H1 (cell line): ENCODE measurements around the gene DDX50. TPM values are rescaled to one million over a fixed set of nuclear protein-coding genes. Genes with fewer than 3 reads are reported as not detected.
A peak's percentile ranks its signal among the peaks of the same experiment; 100 is the strongest.

Experiments used
- CTCF ChIA-PET: fragments of 300-600 bp; sonication (Branson Sonifier 250); formaldehyde crosslinking; loops from one replicate; lab custom pipeline; 2021; ENCODE audit not compliant: partially characterized antibody; lab: Charles Lee
- POLR2A ChIA-PET: fragments of 300-600 bp; sonication (Branson Sonifier 250); formaldehyde crosslinking; loops from one replicate; lab custom pipeline; 2021; ENCODE audit warnings: inconsistent platforms; ENCODE audit not compliant: partially characterized antibody; lab: Charles Lee
- DNase-seq, 2 experiments: peaks; one replicate each; pipeline versions ENCODE4 v3.0.0 to v3.0.0-alpha.2; 2010 to 2022; ENCODE audit warnings: low spot score in 2 of 2, low read depth in 1 of 2, mixed read lengths in 1 of 2
- FAIRE-seq: peaks from 2 replicates; lab custom pipeline; 2011; peaks lifted over from hg19 to GRCh38; lab: Jason Lieb, UNC
- H2AFZ ChIP-seq: 2 replicates; pipeline ENCODE4 v1.8.1; 2012; ENCODE audit warnings: low read length, inconsistent platforms
- H2AK5ac ChIP-seq: 2 replicates; pipeline ENCODE4 v1.6.1; 2013; ENCODE audit warnings: low read depth, low read length
- H2BK120ac ChIP-seq: replicated peaks from 2 replicates; pipeline ENCODE3; 2013; ENCODE audit warnings: low read depth, low read length, inconsistent platforms
- H2BK12ac ChIP-seq: 2 replicates; pipeline ENCODE4 v1.6.1; 2013; ENCODE audit warnings: low read depth, low read length
- H2BK15ac ChIP-seq: 2 replicates; pipeline ENCODE4 v1.6.1; 2013; ENCODE audit warnings: low read length
- H2BK20ac ChIP-seq: 2 replicates; pipeline ENCODE4 v1.6.1; 2013; ENCODE audit warnings: low read length
- H2BK5ac ChIP-seq: 2 replicates; pipeline ENCODE4 v1.6.1; 2013; ENCODE audit warnings: low read depth, low read length
- H3K14ac ChIP-seq: 2 replicates; pipeline ENCODE4 v1.6.1; 2013; ENCODE audit warnings: inconsistent platforms; ENCODE audit not compliant: insufficient read length
- H3K18ac ChIP-seq: 2 replicates; pipeline ENCODE4 v1.6.1; 2013; ENCODE audit warnings: low read length; ENCODE audit errors: extremely low read depth
- H3K23ac ChIP-seq: 2 replicates; pipeline ENCODE4 v1.6.1; 2013; ENCODE audit warnings: inconsistent platforms; ENCODE audit not compliant: insufficient read length
- H3K23me2 ChIP-seq: 2 replicates; pipeline ENCODE4 v1.6.1; 2013; ENCODE audit warnings: low read depth, low read length
- H3K27ac ChIP-seq: 2 replicates; pipeline ENCODE4 v1.6.1; 2011; ENCODE audit warnings: low read depth, low read length, inconsistent platforms
- H3K27me3 ChIP-seq, 4 experiments: replicated peaks in 1 of 4; 1 replicate in 1 of 4; 2 replicates in 3 of 4; pipeline versions ENCODE4 v1.6.1 to v1.8.1; 2011 to 2013; ENCODE audit warnings: low read length in 3 of 4, mild to moderate bottlenecking in 3 of 4, inconsistent platforms in 2 of 4, mixed read lengths in 2 of 4, moderate library complexity in 1 of 4; ENCODE audit not compliant: control insufficient read depth in 3 of 4, insufficient read depth in 3 of 4; ENCODE audit errors: extremely low read depth in 1 of 4
- H3K36me3 ChIP-seq, 4 experiments: 2 replicates each; pipeline versions ENCODE4 v1.6.1 to v1.8.1; 2011 to 2013; ENCODE audit warnings: mild to moderate bottlenecking in 4 of 4, low read length in 3 of 4, moderate library complexity in 2 of 4, control low read depth in 1 of 4, inconsistent platforms in 1 of 4; ENCODE audit not compliant: insufficient read depth in 4 of 4, control insufficient read depth in 2 of 4
- H3K4ac ChIP-seq: replicated peaks from 2 replicates; pipeline ENCODE3; 2013; ENCODE audit warnings: low read length, low read depth, mixed read lengths, inconsistent platforms; ENCODE audit not compliant: insufficient read length
- H3K4me1 ChIP-seq, 4 experiments: replicated peaks in 1 of 4; 1 replicate in 1 of 4; 2 replicates in 3 of 4; pipeline versions ENCODE4 v1.6.1 to v1.8.1; 2011 to 2013; ENCODE audit warnings: low read length in 3 of 4, inconsistent platforms in 2 of 4, mixed read lengths in 1 of 4; ENCODE audit not compliant: insufficient read depth in 4 of 4, control insufficient read depth in 3 of 4
- H3K4me2 ChIP-seq, 2 experiments: 2 replicates each; pipeline versions ENCODE4 v1.6.1 to v1.8.1; 2011 to 2013; ENCODE audit warnings: low read depth in 2 of 2, low read length in 2 of 2, control low read depth in 1 of 2, inconsistent platforms in 1 of 2, mild to moderate bottlenecking in 1 of 2; ENCODE audit not compliant: insufficient read depth in 1 of 2
- H3K4me3 ChIP-seq, 4 experiments: fragments of 200-600, 300-600 bp in 1 of 4; sonication (generic), shearing (Covaris generic), sonication (Bioruptor Twin) in 1 of 4; 2 replicates each; pipeline versions ENCODE4 v1.5.1 to v1.8.1; 2011 to 2016; ENCODE audit warnings: low read length in 4 of 4, low read depth in 3 of 4, control low read depth in 2 of 4, inconsistent platforms in 2 of 4, mild to moderate bottlenecking in 2 of 4, mixed read lengths in 1 of 4, moderate library complexity in 1 of 4; ENCODE audit not compliant: insufficient read depth in 2 of 4; ENCODE audit errors: extremely low read depth in 1 of 4
- H3K56ac ChIP-seq: replicated peaks from 2 replicates; pipeline ENCODE3; 2013; ENCODE audit warnings: low read depth, mild to moderate bottlenecking, mixed read lengths, low read length, inconsistent platforms; ENCODE audit not compliant: insufficient read length
- H3K79me1 ChIP-seq: 2 replicates; pipeline ENCODE4 v1.6.1; 2013; ENCODE audit warnings: low read depth, low read length, control low read depth
- H3K79me2 ChIP-seq, 2 experiments: 2 replicates each; pipeline versions ENCODE4 v1.6.1 to v1.8.1; 2012 to 2013; ENCODE audit warnings: low read length in 2 of 2, mild to moderate bottlenecking in 2 of 2, inconsistent platforms in 1 of 2; ENCODE audit not compliant: insufficient read depth in 2 of 2, control insufficient read depth in 1 of 2
- H3K9ac ChIP-seq, 4 experiments: replicated peaks in 1 of 4; 1 replicate in 1 of 4; 2 replicates in 3 of 4; pipeline versions ENCODE4 v1.6.1 to v1.8.1; 2011 to 2013; ENCODE audit warnings: low read depth in 3 of 4, low read length in 3 of 4, control low read depth in 2 of 4, mild to moderate bottlenecking in 2 of 4, moderate library complexity in 2 of 4, inconsistent platforms in 1 of 4; ENCODE audit errors: extremely low read depth in 1 of 4
- H3K9me3 ChIP-seq, 2 experiments: 2 replicates each; pipeline versions ENCODE4 v1.6.1 to v1.8.1; 2012 to 2013; ENCODE audit warnings: mild to moderate bottlenecking in 2 of 2, moderate library complexity in 2 of 2, control low read depth in 1 of 2, inconsistent platforms in 1 of 2, low read depth in 1 of 2, low read length in 1 of 2, mixed read lengths in 1 of 2; ENCODE audit not compliant: insufficient read depth in 2 of 2
- H4K20me1 ChIP-seq, 2 experiments: replicated peaks in 1 of 2; 2 replicates each; pipeline versions ENCODE3 to v1.8.1; 2011 to 2013; ENCODE audit warnings: inconsistent platforms in 2 of 2, low read length in 2 of 2, mild to moderate bottlenecking in 1 of 2; ENCODE audit not compliant: insufficient read depth in 2 of 2, control insufficient read depth in 1 of 2
- H4K5ac ChIP-seq: 2 replicates; pipeline ENCODE4 v1.6.1; 2013; ENCODE audit warnings: low read length, low read depth, mixed read lengths, inconsistent platforms; ENCODE audit not compliant: insufficient read length
- H4K8ac ChIP-seq: 2 replicates; pipeline ENCODE4 v1.8.0; 2013; ENCODE audit warnings: mild to moderate bottlenecking, moderate library complexity, low read length, inconsistent platforms; ENCODE audit not compliant: insufficient read depth; ENCODE audit errors: extremely low read depth
- H4K91ac ChIP-seq: replicated peaks from 2 replicates; pipeline ENCODE3; 2013; ENCODE audit warnings: low read length, mixed read lengths, inconsistent platforms; ENCODE audit not compliant: insufficient read length
- HDAC2 ChIP-seq, 2 experiments: fragments of 300-600 bp in 1 of 2; sonication (generic) in 1 of 2; IDR thresholded peaks; 2 replicates each; pipeline ENCODE4 v1.6.1; 2011 to 2012; ENCODE audit warnings: low read depth in 2 of 2, low read length in 2 of 2, mild to moderate bottlenecking in 2 of 2, moderate library complexity in 2 of 2, borderline replicate concordance in 1 of 2, inconsistent platforms in 1 of 2
- NANOG ChIP-seq: IDR thresholded peaks from 2 replicates; pipeline ENCODE4 v1.6.1; 2011; ENCODE audit warnings: low read length, low read depth, mild to moderate bottlenecking, inconsistent platforms; ENCODE audit not compliant: insufficient read depth, poor library complexity, severe bottlenecking
- RBBP5 ChIP-seq: IDR thresholded peaks from 2 replicates; pipeline ENCODE4 v1.7.1; 2012; ENCODE audit warnings: low read depth, mild to moderate bottlenecking, inconsistent platforms, low read length, moderate library complexity, borderline replicate concordance
- RFX5 ChIP-seq: IDR thresholded peaks from 2 replicates; pipeline ENCODE4 v1.6.1; 2011; ENCODE audit warnings: low read depth, low read length, improper control_type of control experiment, borderline replicate concordance
- SP4 ChIP-seq: IDR thresholded peaks from 2 replicates; pipeline ENCODE4 v1.6.1; 2012; ENCODE audit warnings: low read length, inconsistent platforms
- WGBS, 2 experiments: shearing (Covaris generic) in 1 of 2; methylation state at CpG; one replicate each; pipeline versions ENCODE4 v1.1.6 to v1.1.7; 2013 to 2015; ENCODE audit warnings: low lambda C conversion rate in 2 of 2, mixed read lengths in 2 of 2, inconsistent platforms in 1 of 2, low coverage in 1 of 2, missing lambda C conversion rate in 1 of 2; ENCODE audit not compliant: insufficient replicate concordance in 2 of 2, insufficient coverage in 1 of 2, insufficient read length in 1 of 2; ENCODE audit errors: extremely low coverage in 1 of 2, missing lambda C conversion rate in 1 of 2; 5-methylcytosine and 5-hydroxymethylcytosine counted together
- polyA plus RNA-seq, 7 experiments: library from polyadenylated mRNA; depleted of rRNA in 3 of 7; stranded (reverse) in 5 of 7; unstranded in 2 of 7; fragments of >200 nt in 5 of 7; fragments of 200-250 nt in 2 of 7; gene quantifications; 1 replicate in 5 of 7; 2 replicates in 1 of 7; 4 replicates in 1 of 7; pipeline versions ENCODE4 v1.2.1 to v1.2.3, GENCODE V29; 2011 to 2013; ENCODE audit warnings: missing spikeins in 2 of 7, mixed read lengths in 2 of 7
- total RNA-seq: library from RNA; stranded (reverse); fragmentation: NEBNext Ultra II Directional; extraction: Animal tissue kit (Norgen Biotek cat#: 25700); gene quantifications from 2 replicates; pipeline ENCODE4 v1.2.1, GENCODE V29; 2021

The DDX50 gene
- total and polyA plus RNA-seq, 2 of the 8 experiments (the other 6 are each of a cell fraction or from before 2014, with no cell fraction given), result 20.0 to 36.5 TPM

DNA sequence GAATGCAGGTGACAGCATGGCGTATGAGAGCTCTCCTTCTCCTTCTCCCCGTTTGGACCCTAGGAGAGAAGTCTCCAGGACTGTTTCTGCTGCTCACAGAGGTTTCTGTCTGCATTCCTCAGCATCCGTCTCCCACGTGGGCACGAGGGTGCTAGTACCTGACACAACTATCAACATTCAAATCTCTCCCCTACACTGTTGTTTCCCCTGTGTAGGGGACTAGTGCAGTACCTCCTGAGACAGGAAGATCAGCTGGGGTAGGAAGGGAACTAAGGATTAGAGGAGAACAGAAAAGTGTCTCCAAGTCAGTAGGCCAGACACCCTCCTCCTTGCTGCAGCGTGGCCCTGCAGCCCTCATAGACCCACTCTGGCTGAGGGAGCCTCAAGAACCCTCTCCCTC is 44.8 kb upstream of the DDX50 start:
- Histone ChIP-seq H3K23ac (no peak overlapping the region), H3K27ac (no peak overlapping the region), H4K20me1 (no peaks in the 10 kb centered on the region), H2AK5ac (no peak overlapping the region), H3K23me2 (no peaks in the 10 kb centered on the region), H3K36me3 (no peaks in the 10 kb centered on the region), H3K9me3 (peaks cover 9 to 11% of the 10 kb centered on the region in 2 experiments), H4K91ac (no peak overlapping the region), H2BK5ac (no peak overlapping the region), H3K27me3 (no peaks in the 10 kb centered on the region), H4K8ac (no peak overlapping the region), H3K79me2 (no peaks in the 10 kb centered on the region), H3K14ac (no peak overlapping the region), H2BK120ac (no peak overlapping the region), H3K4ac (no peak overlapping the region), H3K4me3 (no peak overlapping the region), H2BK12ac (peak overlapping the region; percentile 14; the same call in 1 of the 2 replicates), H3K4me1 (no peaks in the 10 kb centered on the region; a peak in 1 of 7 replicates), H2BK15ac (no peak overlapping the region), H3K4me2 (no peak overlapping the region), H4K5ac (no peak overlapping the region), H3K9ac (no peak overlapping the region), H3K18ac (0 out of 2 replicates have a peak overlapping the region, but pooled peaks have one; percentile 16), H2AFZ (no peak overlapping the region), H3K56ac (no peak overlapping the region), H2BK20ac (no peak overlapping the region), H3K79me1 (no peaks in the 10 kb centered on the region)
- no peak for DNase-seq
- ChIA-PET POLR2A (interaction anchor here (0.8 kb wide), 1 partner anchor 19 kb away, joined by 3 read pairs; no protein-coding TSS in a partner anchor), CTCF (interaction anchor here (1.4 to 1.6 kb wide), 2 partner anchors 11 to 50 kb away, joined by 3 to 5 read pairs; no protein-coding TSS in a partner anchor)
- FAIRE-seq, result no peak
- WGBS, 2 experiments, result 80% methylated on average over 6 of the region's 6 CpGs; no CpG with 5 or more reads in 1 of the 2 experiments
- TF ChIP-seq SP4 (no peak), HDAC2 (IDR thresholded peaks at IDR 0.05; ENCODE audit: borderline replicate concordance in 1 of 2, low read depth in 2 of 2, low read length in 2 of 2) (no peak), NANOG (no peak), RBBP5 (no peak), RFX5 (no peak)
